Measurements from ENCODE around the gene PPM1B. TPM values are rescaled to one million over a fixed set of nuclear protein-coding genes. Genes with fewer than 3 reads are reported as not detected.
A peak's percentile ranks its signal among the peaks of the same experiment; 100 is the strongest.

PPM1B gene
- total and polyA plus RNA-seq, 9 of the 15 experiments (the other 6 are each of a cell fraction or from before 2014, with no cell fraction given) = 8.9 to 44.0 (median 28.6) TPM

- in situ Hi-C loops (cut with MboI) (no loop called here), intact Hi-C loops (cut with micrococcal nuclease) (no loop called here)
- ChIA-PET POLR2A (interaction anchor here (1.5 kb wide), 1 partner anchor 12 kb away, joined by 15 read pairs; the partner anchor contains the start of gene PPM1B), CTCF (ENCODE audit: low intra/inter-chr PET ratio) (no interaction called here)
- BruUV-seq (replicated peaks) = no TSS peak
- H3K27ac ChIP-seq (ENCODE audit: extremely low read depth, low read depth, low read length) = peak overlapping the region; percentile 58
- peak overlapping the region; percentile 45; the same call in 1 of the 2 replicates for H3K4me2 ChIP-seq (ENCODE audit: insufficient read depth, low read length)
- peaks cover 0 to under 1% of the 10 kb centered on the region in 2 experiments; a peak in 1 of 5 replicates for H3K27me3 ChIP-seq (ENCODE audit: control insufficient read depth in 2 of 2, insufficient read depth in 2 of 2, low read length in 2 of 2)
- H3K9ac ChIP-seq (ENCODE audit: insufficient read depth in 1 of 2, low read depth in 2 of 2, low read length in 2 of 2) = no peak overlapping the region
- FAIRE-seq (no peak), ATAC-seq (peak; percentile 77), DNase-seq (ENCODE audit: extremely low read depth in 1 of 4, low spot score in 3 of 4) (peak in 2 of 4 experiments; percentile 38 to 44)
- no peaks in the 10 kb centered on the region for H4K20me1 ChIP-seq (replicated peaks; ENCODE audit: control insufficient read depth, insufficient read depth, low read length)
- peak overlapping the region; percentile 75 for H2AFZ ChIP-seq (ENCODE audit: low read depth, low read length)
- no peak overlapping the region for H3K4me3 ChIP-seq
- no peaks in the 10 kb centered on the region for H3K9me1 ChIP-seq (ENCODE audit: control insufficient read depth, insufficient read depth, low read length)
- no peaks in the 10 kb centered on the region for H3K36me3 ChIP-seq (ENCODE audit: control insufficient read depth, insufficient read depth, low read length)
- H3K4me1 ChIP-seq (replicated peaks in 1 of 2; ENCODE audit: control insufficient read depth in 2 of 2, insufficient read depth in 2 of 2, low read length in 2 of 2) = peaks cover 3 to 16% of the 10 kb centered on the region in 2 experiments; a peak in 2 of 5 replicates
- 3% methylated on average over 5 of the region's 5 CpGs for WGBS (ENCODE audit: insufficient coverage, low coverage, missing lambda C conversion rate)
- no peaks in the 10 kb centered on the region for H3K79me2 ChIP-seq (ENCODE audit: control insufficient read depth, insufficient read depth, low read length)
- no peaks in the 10 kb centered on the region for H3K9me3 ChIP-seq (replicated peaks; ENCODE audit: control insufficient read depth, insufficient read depth, low read depth, low read length)
- TF ChIP-seq SMARCC2 (IDR thresholded peaks at IDR 0.05; ENCODE audit: low read depth) (no peak), SOX6 (IDR thresholded peaks at IDR 0.05) (peak; percentile 33; the same call in 1 of the 2 replicates), MEF2D (tag; conservative IDR thresholded peaks at IDR 0.05; ENCODE audit: low read depth) (0 out of 2 replicates have a peak, but pooled peaks have one; percentile 44), RREB1 (CRISPR knock-in tag; IDR thresholded peaks at IDR 0.05) (no peak), GATAD2A (IDR thresholded peaks at IDR 0.05) (no peak), MIER1 (IDR thresholded peaks at IDR 0.05; ENCODE audit: low read depth) (no peak), SMARCA4 (IDR thresholded peaks at IDR 0.05) (peak; percentile 63; the same call in 1 of the 2 replicates), HMGXB4 (CRISPR knock-in tag; IDR thresholded peaks at IDR 0.05) (no peak), HDAC6 (IDR thresholded peaks at IDR 0.05; ENCODE audit: low read depth, low read length) (no peak), TCFL5 (CRISPR knock-in tag; conservative IDR thresholded peaks at IDR 0.05) (no peak), CREB1 (IDR thresholded peaks at IDR 0.05) (no peak), CREB1 (CRISPR knock-in tag; IDR thresholded peaks at IDR 0.05) (0 out of 2 replicates have a peak, but pooled peaks have one; percentile 26), NCOR1 (IDR thresholded peaks at IDR 0.05) (peak; percentile 65; the same call in 1 of the 2 replicates), CBFA2T3 (IDR thresholded peaks at IDR 0.05) (peak; percentile 75), SMARCE1 (IDR thresholded peaks at IDR 0.05) (peak; percentile 49; the same call in 1 of the 2 replicates), ILF3 (IDR thresholded peaks at IDR 0.05; ENCODE audit: borderline replicate concordance) (no peak), MECOM (CRISPR knock-in tag; IDR thresholded peaks at IDR 0.05) (no peak)
Observed at GRCh38 chr2:44155666-44156446, 12.8 kb upstream of the PPM1B start.

Data from K562 (cell line).